ENCODE data around the gene CDS2. TPM values are rescaled to one million over a fixed set of nuclear protein-coding genes. Genes with fewer than 3 reads are reported as not detected.

CDS2 gene
- total and polyA plus RNA-seq, 2 of the 13 experiments (the other 11 are each of a cell fraction or from before 2014, with no cell fraction given), result 81.3 to 153 TPM

DNA sequence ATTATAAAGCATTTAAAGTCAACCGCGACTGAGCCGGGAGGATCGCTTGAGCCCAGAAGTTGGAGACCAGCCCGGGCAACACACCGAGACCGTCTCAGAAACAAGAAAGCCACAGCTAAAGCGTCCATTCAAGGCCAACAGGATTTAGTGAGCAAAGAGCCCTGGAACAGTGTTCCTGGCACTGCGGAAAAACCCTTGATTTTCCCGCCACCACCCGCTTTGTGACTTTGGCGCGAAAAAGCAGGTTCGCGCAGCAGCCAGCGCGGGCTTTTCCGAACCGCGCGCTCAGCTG, 7.7 kb upstream of the CDS2 start (continued):
- TF ChIP-seq, protein P1, sequence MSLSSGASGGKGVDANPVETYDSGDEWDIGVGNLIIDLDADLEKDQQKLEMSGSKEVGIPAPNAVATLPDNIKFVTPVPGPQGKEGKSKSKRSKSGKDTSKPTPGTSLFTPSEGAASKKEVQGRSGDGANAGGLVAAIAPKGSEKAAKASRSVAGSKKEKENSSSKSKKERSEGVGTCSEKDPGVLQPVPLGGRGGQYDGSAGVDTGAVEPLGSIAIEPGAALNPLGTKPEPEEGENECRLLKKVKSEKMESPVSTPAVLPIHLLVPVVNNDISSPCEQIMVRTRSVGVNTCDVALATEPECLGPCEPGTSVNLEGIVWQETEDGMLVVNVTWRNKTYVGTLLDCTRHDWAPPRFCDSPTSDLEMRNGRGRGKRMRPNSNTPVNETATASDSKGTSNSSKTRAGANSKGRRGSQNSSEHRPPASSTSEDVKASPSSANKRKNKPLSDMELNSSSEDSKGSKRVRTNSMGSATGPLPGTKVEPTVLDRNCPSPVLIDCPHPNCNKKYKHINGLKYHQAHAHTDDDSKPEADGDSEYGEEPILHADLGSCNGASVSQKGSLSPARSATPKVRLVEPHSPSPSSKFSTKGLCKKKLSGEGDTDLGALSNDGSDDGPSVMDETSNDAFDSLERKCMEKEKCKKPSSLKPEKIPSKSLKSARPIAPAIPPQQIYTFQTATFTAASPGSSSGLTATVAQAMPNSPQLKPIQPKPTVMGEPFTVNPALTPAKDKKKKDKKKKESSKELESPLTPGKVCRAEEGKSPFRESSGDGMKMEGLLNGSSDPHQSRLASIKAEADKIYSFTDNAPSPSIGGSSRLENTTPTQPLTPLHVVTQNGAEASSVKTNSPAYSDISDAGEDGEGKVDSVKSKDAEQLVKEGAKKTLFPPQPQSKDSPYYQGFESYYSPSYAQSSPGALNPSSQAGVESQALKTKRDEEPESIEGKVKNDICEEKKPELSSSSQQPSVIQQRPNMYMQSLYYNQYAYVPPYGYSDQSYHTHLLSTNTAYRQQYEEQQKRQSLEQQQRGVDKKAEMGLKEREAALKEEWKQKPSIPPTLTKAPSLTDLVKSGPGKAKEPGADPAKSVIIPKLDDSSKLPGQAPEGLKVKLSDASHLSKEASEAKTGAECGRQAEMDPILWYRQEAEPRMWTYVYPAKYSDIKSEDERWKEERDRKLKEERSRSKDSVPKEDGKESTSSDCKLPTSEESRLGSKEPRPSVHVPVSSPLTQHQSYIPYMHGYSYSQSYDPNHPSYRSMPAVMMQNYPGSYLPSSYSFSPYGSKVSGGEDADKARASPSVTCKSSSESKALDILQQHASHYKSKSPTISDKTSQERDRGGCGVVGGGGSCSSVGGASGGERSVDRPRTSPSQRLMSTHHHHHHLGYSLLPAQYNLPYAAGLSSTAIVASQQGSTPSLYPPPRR (CRISPR knock-in tag; IDR thresholded peaks at IDR 0.05; ENCODE audit: borderline replicate concordance), result no peak
- TF ChIP-seq MATR3 (CRISPR knock-in tag; IDR thresholded peaks at IDR 0.05), result no peak
- peak; percentile 2; the same call in 1 of the 2 replicates for TF ChIP-seq ZKSCAN8 (CRISPR knock-in tag; IDR thresholded peaks at IDR 0.05; ENCODE audit: borderline replicate concordance)
- no peak for TF ChIP-seq SSRP1 (CRISPR knock-in tag; IDR thresholded peaks at IDR 0.05)
- TF ChIP-seq, protein P2, sequence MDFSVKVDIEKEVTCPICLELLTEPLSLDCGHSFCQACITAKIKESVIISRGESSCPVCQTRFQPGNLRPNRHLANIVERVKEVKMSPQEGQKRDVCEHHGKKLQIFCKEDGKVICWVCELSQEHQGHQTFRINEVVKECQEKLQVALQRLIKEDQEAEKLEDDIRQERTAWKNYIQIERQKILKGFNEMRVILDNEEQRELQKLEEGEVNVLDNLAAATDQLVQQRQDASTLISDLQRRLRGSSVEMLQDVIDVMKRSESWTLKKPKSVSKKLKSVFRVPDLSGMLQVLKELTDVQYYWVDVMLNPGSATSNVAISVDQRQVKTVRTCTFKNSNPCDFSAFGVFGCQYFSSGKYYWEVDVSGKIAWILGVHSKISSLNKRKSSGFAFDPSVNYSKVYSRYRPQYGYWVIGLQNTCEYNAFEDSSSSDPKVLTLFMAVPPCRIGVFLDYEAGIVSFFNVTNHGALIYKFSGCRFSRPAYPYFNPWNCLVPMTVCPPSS (IDR thresholded peaks at IDR 0.05), result no peak
- TF ChIP-seq, protein P3, sequence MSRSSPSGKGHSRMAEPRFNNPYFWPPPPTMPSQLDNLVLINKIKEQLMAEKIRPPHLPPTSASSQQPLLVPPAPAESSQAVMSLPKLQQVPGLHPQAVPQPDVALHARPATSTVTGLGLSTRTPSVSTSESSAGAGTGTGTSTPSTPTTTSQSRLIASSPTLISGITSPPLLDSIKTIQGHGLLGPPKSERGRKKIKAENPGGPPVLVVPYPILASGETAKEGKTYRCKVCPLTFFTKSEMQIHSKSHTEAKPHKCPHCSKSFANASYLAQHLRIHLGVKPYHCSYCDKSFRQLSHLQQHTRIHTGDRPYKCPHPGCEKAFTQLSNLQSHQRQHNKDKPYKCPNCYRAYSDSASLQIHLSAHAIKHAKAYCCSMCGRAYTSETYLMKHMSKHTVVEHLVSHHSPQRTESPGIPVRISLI (CRISPR knock-in tag; IDR thresholded peaks at IDR 0.05; ENCODE audit: borderline replicate concordance), result no peak
- TF ChIP-seq SOX5 (CRISPR knock-in tag; IDR thresholded peaks at IDR 0.05; ENCODE audit: borderline replicate concordance), result no peak
- TF ChIP-seq, protein P4, sequence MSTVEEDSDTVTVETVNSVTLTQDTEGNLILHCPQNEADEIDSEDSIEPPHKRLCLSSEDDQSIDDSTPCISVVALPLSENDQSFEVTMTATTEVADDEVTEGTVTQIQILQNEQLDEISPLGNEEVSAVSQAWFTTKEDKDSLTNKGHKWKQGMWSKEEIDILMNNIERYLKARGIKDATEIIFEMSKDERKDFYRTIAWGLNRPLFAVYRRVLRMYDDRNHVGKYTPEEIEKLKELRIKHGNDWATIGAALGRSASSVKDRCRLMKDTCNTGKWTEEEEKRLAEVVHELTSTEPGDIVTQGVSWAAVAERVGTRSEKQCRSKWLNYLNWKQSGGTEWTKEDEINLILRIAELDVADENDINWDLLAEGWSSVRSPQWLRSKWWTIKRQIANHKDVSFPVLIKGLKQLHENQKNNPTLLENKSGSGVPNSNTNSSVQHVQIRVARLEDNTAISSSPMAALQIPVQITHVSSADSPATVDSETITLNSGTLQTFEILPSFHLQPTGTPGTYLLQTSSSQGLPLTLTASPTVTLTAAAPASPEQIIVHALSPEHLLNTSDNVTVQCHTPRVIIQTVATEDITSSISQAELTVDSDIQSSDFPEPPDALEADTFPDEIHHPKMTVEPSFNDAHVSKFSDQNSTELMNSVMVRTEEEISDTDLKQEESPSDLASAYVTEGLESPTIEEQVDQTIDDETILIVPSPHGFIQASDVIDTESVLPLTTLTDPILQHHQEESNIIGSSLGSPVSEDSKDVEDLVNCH (CRISPR knock-in tag; IDR thresholded peaks at IDR 0.05), result peak; percentile 96
- no peak for TF ChIP-seq ZNF296 (CRISPR knock-in tag; conservative IDR thresholded peaks at IDR 0.05)
- no peak for TF ChIP-seq ZNF589 (CRISPR knock-in tag; conservative IDR thresholded peaks at IDR 0.05)
- no peak for TF ChIP-seq TAF15 (IDR thresholded peaks at IDR 0.05; ENCODE audit: low read depth, low read length, poor library complexity, severe bottlenecking)
- TF ChIP-seq NR2C2 (CRISPR knock-in tag; IDR thresholded peaks at IDR 0.05; ENCODE audit: borderline replicate concordance), result no peak
- TF ChIP-seq ZNF782 (CRISPR knock-in tag; IDR thresholded peaks at IDR 0.05; ENCODE audit: borderline replicate concordance), result no peak
- no peak for TF ChIP-seq ZNF713 (CRISPR knock-in tag; IDR thresholded peaks at IDR 0.05)
- no peak for TF ChIP-seq ZNF598 (CRISPR knock-in tag; IDR thresholded peaks at IDR 0.05; ENCODE audit: borderline replicate concordance)
- no peak for TF ChIP-seq ZNF121 (CRISPR knock-in tag; IDR thresholded peaks at IDR 0.05)
- TF ChIP-seq JARID2 (CRISPR knock-in tag; IDR thresholded peaks at IDR 0.05; ENCODE audit: insufficient replicate concordance), result no peak
- TF ChIP-seq, protein P5, sequence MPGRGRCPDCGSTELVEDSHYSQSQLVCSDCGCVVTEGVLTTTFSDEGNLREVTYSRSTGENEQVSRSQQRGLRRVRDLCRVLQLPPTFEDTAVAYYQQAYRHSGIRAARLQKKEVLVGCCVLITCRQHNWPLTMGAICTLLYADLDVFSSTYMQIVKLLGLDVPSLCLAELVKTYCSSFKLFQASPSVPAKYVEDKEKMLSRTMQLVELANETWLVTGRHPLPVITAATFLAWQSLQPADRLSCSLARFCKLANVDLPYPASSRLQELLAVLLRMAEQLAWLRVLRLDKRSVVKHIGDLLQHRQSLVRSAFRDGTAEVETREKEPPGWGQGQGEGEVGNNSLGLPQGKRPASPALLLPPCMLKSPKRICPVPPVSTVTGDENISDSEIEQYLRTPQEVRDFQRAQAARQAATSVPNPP (CRISPR knock-in tag; IDR thresholded peaks at IDR 0.05), result no peak; the same call in none of the 2 replicates
- no peak for TF ChIP-seq ZNF543 (CRISPR knock-in tag; IDR thresholded peaks at IDR 0.05)
- no peak for TF ChIP-seq SNRNP70 (IDR thresholded peaks at IDR 0.05; ENCODE audit: low read depth, low read length)

All from HepG2 (cell line).